ENCODE results near the gene TRIM47. TPM values are rescaled to one million over a fixed set of nuclear protein-coding genes. Genes with fewer than 3 reads are reported as not detected.
A peak's percentile ranks its signal among the peaks of the same experiment; 100 is the strongest.

The TRIM47 gene
- total RNA-seq, 1 experiment from 2014 or later = 86.7 TPM

DNA sequence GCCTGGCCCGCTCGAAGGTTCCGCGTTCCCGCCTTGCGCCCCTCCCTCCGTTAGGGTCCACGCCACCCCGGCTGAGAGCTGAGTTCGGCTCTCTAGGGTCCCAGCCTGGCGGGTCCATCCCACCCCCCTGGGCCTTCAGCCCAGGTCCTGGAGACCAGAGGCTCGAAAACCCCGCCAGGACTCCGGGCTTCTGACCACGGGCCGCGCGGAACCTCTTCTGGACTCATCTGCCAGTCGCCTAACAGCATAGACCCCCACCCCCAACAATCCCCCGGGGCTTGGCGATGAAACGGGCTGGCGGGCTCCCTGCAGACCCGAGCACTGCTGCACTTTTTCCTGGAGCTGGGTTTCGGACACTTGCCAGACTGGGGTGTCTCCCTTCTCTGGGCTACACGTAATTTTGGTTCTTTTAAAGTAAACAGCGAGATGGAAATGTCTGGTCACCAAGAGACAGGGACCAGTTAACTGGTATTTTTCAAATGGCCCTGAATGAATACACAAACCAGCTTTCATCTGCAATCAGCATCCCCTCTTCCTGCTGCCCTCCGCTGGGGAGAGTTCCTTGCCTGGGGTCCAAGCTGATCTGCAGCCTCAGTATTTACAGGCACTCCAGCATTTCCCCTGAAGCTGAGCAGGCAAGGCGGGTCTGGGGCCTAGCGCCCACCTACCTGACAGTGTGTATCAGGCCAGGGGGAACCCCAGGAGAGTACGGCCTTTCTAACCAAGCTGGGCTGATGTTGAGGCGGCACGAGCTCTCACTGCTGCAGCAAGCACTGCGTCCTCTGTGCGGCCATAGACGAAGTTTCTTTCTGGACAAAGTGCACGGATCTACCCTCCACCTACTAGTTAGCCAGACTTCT is 19.0 kb upstream of the TRIM47 start:
- Histone ChIP-seq H2AFZ (ENCODE audit: low read depth, low read length, poor library complexity, severe bottlenecking) (no peak overlapping the region), H3K27ac (ENCODE audit: low read depth, low read length) (peak overlapping the region; percentile 100), H4K20me1 (ENCODE audit: insufficient read depth) (no peaks in the 10 kb centered on the region), H3K9me3 (ENCODE audit: control insufficient read depth in 1 of 2, insufficient read depth in 1 of 2, low read depth in 1 of 2, low read length in 2 of 2) (no peaks in the 10 kb centered on the region), H3K4me2 (ENCODE audit: low read length) (peak overlapping the region; percentile 95), H3K4me3 (replicated peaks in 1 of 2; ENCODE audit: low read depth in 1 of 2, low read length in 2 of 2) (peak overlapping the region; percentile 64 to 72), H3K9ac (ENCODE audit: low read length) (peak overlapping the region; percentile 84), H3K9me2 (ENCODE audit: insufficient read depth) (no peaks in the 10 kb centered on the region), H3K79me2 (ENCODE audit: insufficient read depth, low read length) (peaks cover 34% of the 10 kb centered on the region; the same call in 1 of the 2 replicates), H3K36me3 (ENCODE audit: control insufficient read depth in 1 of 2, insufficient read depth in 2 of 2, low read length in 2 of 2) (peaks cover 24 to 38% of the 10 kb centered on the region in 2 experiments), H3K4me1 (ENCODE audit: control insufficient read depth in 1 of 2, insufficient read depth in 2 of 2, low read length in 2 of 2) (peaks cover 13 to 26% of the 10 kb centered on the region in 2 experiments), H3K27me3 (ENCODE audit: insufficient read depth, low read length) (no peaks in the 10 kb centered on the region)
- POLR2A ChIA-PET = interaction anchor here (1.0 to 5.1 kb wide), 8 partner anchors 15 to 132 kb away, joined by 3 to 22 read pairs (median 4); partner anchors contain the start of genes TRIM47 and WBP2
- no peak for ATAC-seq
- no peak for TF ChIP-seq ELF1 (IDR thresholded peaks at IDR 0.05; ENCODE audit: borderline replicate concordance, low read depth)
- TF ChIP-seq, protein P1, sequence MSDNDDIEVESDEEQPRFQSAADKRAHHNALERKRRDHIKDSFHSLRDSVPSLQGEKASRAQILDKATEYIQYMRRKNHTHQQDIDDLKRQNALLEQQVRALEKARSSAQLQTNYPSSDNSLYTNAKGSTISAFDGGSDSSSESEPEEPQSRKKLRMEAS (IDR thresholded peaks at IDR 0.05) = no peak
- no peak for TF ChIP-seq EZH2phosphoT487 (IDR thresholded peaks at IDR 0.05; ENCODE audit: borderline replicate concordance)
- no peak for TF ChIP-seq TCF7L2 (IDR thresholded peaks at IDR 0.05; ENCODE audit: borderline replicate concordance, extremely low read depth, insufficient read depth, insufficient read length)
- TF ChIP-seq, protein P2, sequence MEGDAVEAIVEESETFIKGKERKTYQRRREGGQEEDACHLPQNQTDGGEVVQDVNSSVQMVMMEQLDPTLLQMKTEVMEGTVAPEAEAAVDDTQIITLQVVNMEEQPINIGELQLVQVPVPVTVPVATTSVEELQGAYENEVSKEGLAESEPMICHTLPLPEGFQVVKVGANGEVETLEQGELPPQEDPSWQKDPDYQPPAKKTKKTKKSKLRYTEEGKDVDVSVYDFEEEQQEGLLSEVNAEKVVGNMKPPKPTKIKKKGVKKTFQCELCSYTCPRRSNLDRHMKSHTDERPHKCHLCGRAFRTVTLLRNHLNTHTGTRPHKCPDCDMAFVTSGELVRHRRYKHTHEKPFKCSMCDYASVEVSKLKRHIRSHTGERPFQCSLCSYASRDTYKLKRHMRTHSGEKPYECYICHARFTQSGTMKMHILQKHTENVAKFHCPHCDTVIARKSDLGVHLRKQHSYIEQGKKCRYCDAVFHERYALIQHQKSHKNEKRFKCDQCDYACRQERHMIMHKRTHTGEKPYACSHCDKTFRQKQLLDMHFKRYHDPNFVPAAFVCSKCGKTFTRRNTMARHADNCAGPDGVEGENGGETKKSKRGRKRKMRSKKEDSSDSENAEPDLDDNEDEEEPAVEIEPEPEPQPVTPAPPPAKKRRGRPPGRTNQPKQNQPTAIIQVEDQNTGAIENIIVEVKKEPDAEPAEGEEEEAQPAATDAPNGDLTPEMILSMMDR (IDR thresholded peaks at IDR 0.05 in 2 of 3, conservative IDR thresholded peaks at IDR 0.05 in 1 of 3; ENCODE audit: borderline replicate concordance in 1 of 3, insufficient read depth in 1 of 3, low read depth in 2 of 3, low read length in 2 of 3) = no peak
- no peak for TF ChIP-seq FOSL1 (IDR thresholded peaks at IDR 0.05; ENCODE audit: low read depth)
- no peak for DNase-seq (ENCODE audit: low read depth, low spot score)
- intact Hi-C loops (cut with micrococcal nuclease) = no loop called here
- RAD21 ChIA-PET (ENCODE audit: low non-redundant PET in 1 of 2, low total read pairs in 2 of 2, uncharacterized antibody in 2 of 2, unreplicated experiment in 2 of 2) = no interaction called here
- CTCF ChIA-PET = interaction anchor here (0.7 to 2.3 kb wide), 3 partner anchors 19 to 106 kb away, joined by 3 to 8 read pairs (median 5); partner anchors contain the start of genes TRIM47 and WBP2
- BruUV-seq (replicated peaks) = TSS peak; percentile 78

Data from HCT116 (cell line).